ENCODE results near the gene CD93. TPM values are rescaled to one million over a fixed set of nuclear protein-coding genes. Genes with fewer than 3 reads are reported as not detected.
A peak's percentile ranks its signal among the peaks of the same experiment; 100 is the strongest.

Gene CD93
- total RNA-seq, 6 donors from 2014 or later: 25.1 to 160 (median 68.8) TPM

DNA sequence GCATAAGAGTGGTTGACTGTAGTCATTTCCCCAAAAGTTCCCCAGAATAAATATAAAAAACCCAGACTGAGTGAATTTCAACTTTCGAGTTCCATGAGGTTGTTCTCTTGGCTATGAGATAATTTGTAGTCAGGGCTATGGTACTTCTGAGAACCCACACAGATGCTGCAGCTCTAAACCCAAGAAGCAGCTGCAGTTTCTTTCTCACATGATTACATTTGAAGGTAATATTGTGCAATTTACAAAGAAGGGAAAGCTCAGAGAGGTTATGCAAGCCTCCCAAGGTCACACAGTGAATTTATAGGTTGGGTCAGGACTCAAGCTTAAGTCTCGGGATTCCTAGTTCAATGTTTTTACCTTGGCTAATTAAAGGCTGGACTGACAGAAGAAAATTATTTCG lies 29.7 kb upstream of the CD93 start:
- ATAC-seq (ENCODE audit: low FRiP score in 2 of 2) (peak in 1 of 2 donors; percentile 61), DNase-seq (no peak)
- Histone ChIP-seq H3K4me3 (no peak overlapping the region), H3K9me3 (no peaks in the 10 kb centered on the region), H3K4me1 (peaks cover 22 to 45% (median 36%) of the 10 kb centered on the region in 4 donors), H3K27ac (peak overlapping the region in 3 of 4 donors; percentile 51 to 76 (median 67)), H3K27me3 (no peaks in the 10 kb centered on the region), H3K36me3 (no peaks in the 10 kb centered on the region)
- no peak for TF ChIP-seq CTCF (IDR thresholded peaks at IDR 0.05)
- peak in 1 of 4 donors; percentile 10 for TF ChIP-seq EP300 (IDR thresholded peaks at IDR 0.05)
- TF ChIP-seq POLR2A (IDR thresholded peaks at IDR 0.05): no peak
- 75 to 90% methylated on average over 3 of the region's 3 CpGs for WGBS, 2 donors

DNA sequence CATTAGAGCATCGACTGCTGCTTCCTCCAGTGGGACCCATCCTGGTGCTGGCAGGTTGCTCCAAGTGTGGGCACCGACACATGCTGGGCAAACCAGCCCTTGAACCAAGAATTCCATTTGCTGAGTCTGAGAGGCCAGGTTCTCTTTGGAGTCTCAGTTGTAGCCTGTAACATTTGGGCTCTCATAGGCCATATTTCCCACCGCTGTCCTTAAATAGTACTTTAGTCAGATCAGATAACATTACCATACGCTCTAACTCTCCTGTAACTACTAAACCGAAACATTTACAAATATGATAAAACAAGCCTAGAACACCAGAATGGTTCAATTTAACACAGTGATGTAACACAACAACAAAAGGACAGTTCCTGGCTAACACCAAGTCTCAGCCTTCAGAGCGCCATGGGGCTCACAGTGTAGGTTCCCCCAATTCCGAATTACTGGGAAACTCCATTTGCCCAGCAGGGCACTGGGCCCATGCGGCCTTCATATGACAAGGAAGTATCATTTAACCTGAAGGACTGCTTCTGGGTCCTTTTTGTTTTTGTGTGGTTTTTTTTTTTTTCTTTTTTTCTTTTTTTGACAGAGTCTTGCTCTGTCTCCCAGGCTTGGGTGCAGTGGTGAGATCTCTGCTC lies 28.4 kb upstream of the CD93 start:
- H3K27me3 ChIP-seq: no peaks in the 10 kb centered on the region
- ATAC-seq (ENCODE audit: low FRiP score in 2 of 2) (no peak), DNase-seq (no peak)
- no peaks in the 10 kb centered on the region for H3K9me3 ChIP-seq
- H3K36me3 ChIP-seq: no peaks in the 10 kb centered on the region
- WGBS, 2 donors: 78 to 81% methylated on average over 7 to 8 of the region's 8 CpGs
- no peak for TF ChIP-seq POLR2AphosphoS5 (IDR thresholded peaks at IDR 0.05)
- no peak for TF ChIP-seq POLR2A (IDR thresholded peaks at IDR 0.05)
- no peak for TF ChIP-seq EP300 (IDR thresholded peaks at IDR 0.05)
- TF ChIP-seq CTCF (IDR thresholded peaks at IDR 0.05): no peak
- H3K4me3 ChIP-seq: no peak overlapping the region
- peak overlapping the region; percentile 11 to 76 (median 62) for H3K27ac ChIP-seq
- peaks cover 14 to 33% (median 25%) of the 10 kb centered on the region in 4 donors for H3K4me1 ChIP-seq

DNA sequence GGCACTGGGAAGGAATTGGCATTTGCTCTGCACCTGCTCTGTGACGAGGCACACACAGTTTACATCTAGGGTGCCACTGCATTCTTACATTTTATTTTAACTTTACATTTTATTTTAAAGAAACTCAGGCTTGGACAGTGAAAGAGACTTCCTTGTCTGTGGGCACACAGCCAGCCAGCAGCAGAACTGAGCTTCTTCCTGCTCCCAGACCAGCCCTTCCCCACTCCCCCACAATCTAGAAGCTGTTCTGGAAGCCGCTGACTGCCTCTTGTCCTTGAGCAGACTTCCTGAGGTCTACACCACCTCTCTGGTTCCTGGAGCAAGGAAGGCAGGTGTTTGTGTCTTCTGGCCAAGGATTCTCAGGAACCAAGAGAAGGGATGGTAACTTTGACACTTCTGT lies 27.9 kb upstream of the CD93 start:
- TF ChIP-seq POLR2AphosphoS5 (IDR thresholded peaks at IDR 0.05) (no peak), POLR2A (IDR thresholded peaks at IDR 0.05) (no peak), CTCF (IDR thresholded peaks at IDR 0.05) (no peak), EP300 (IDR thresholded peaks at IDR 0.05) (no peak)
- Histone ChIP-seq H3K27ac (peak overlapping the region; percentile 11 to 76 (median 62)), H3K4me1 (peaks cover 10 to 28% (median 22%) of the 10 kb centered on the region in 4 donors), H3K36me3 (no peaks in the 10 kb centered on the region), H3K4me3 (no peak overlapping the region), H3K27me3 (no peaks in the 10 kb centered on the region), H3K9me3 (no peaks in the 10 kb centered on the region)
- peak in 1 of 2 donors; percentile 33 for ATAC-seq (ENCODE audit: low FRiP score in 2 of 2)
- peak in 1 of 2 donors; percentile 74 for DNase-seq
- WGBS, 2 donors: 39 to 55% methylated on average over 2 of the region's 2 CpGs

DNA sequence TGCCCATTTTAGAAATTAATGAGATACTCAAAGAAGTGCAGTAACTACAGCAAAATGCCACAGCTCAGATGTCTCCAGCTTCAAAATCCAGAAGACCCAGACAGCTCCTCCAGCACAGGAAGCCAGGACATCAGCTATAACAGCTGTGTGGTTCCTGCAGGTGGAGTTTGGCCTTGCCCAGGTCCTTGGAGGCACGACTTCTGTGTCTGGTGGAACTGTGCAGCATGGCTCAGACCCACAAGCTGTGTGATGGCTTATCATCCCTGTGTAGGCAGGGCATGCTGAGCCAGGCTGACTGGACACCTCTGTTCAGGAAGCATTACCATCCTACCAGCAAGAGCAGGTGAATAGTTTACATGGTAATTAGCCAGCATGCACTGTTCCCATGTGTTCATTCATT lies 26.5 kb upstream of the CD93 start:
- no peak for DNase-seq
- Histone ChIP-seq H3K9me3 (no peaks in the 10 kb centered on the region), H3K27me3 (no peaks in the 10 kb centered on the region), H3K4me3 (no peak overlapping the region), H3K27ac (no peak overlapping the region), H3K4me1 (peaks cover 10 to 24% (median 21%) of the 10 kb centered on the region in 4 donors), H3K36me3 (no peaks in the 10 kb centered on the region)
- ATAC-seq (ENCODE audit: low FRiP score in 2 of 2): no peak
- TF ChIP-seq POLR2AphosphoS5 (IDR thresholded peaks at IDR 0.05) (no peak), EP300 (IDR thresholded peaks at IDR 0.05) (no peak), CTCF (IDR thresholded peaks at IDR 0.05) (no peak), POLR2A (IDR thresholded peaks at IDR 0.05) (no peak)
- WGBS, 2 donors: 57% methylated on average over 1 of the region's 1 CpG; no CpG with 5 or more reads in 1 of the 2 donors

- Histone ChIP-seq H3K27ac (no peak overlapping the region), H3K4me1 (peaks cover 16 to 29% (median 27%) of the 10 kb centered on the region in 4 donors), H3K4me3 (no peak overlapping the region), H3K36me3 (no peaks in the 10 kb centered on the region), H3K27me3 (no peaks in the 10 kb centered on the region), H3K9me3 (no peaks in the 10 kb centered on the region)
- WGBS, 2 donors: 79 to 91% methylated on average over 4 to 9 of the region's 9 CpGs
- TF ChIP-seq POLR2AphosphoS5 (IDR thresholded peaks at IDR 0.05) (no peak), CTCF (IDR thresholded peaks at IDR 0.05) (no peak), EP300 (IDR thresholded peaks at IDR 0.05) (no peak), POLR2A (IDR thresholded peaks at IDR 0.05) (no peak)
- DNase-seq: no peak
- ATAC-seq (ENCODE audit: low FRiP score in 2 of 2): no peak
These were observed 25.8 kb upstream of the CD93 start for GRCh38 chr20:23111944-23112342.

Data from upper lobe of left lung (tissue), 6 donors.